Activated CD4-positive, alpha-beta T cell treated with anti-CD3 and anti-CD28 coated beads for 48 hours (primary cell): ENCODE results near the gene SCTR.
A peak's percentile ranks its signal among the peaks of the same experiment; 100 is the strongest.

Experiments
- DNase-seq: peaks from one replicate; pipeline ENCODE4 v3.0.0-alpha.2; 2020

SCTR gene

DNA sequence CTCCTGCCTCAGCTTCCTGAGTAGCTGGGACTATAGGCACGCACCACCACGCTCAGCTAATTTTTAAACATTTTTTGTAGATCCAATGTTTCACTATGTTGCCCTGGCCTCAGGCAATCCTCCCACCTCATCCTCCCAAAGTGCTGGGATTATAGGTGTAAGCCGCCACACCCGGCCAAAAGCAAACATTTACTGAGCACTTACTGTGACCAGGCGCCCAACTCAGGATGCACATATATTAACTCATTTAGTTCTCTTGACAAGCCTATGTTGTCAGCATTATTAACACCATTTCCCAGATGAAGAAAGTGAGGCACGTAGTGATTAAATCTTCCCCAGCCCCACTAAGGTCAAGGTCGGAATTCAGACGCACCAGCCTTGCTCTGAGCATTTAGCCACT is 51.5 kb downstream of the SCTR start:
- DNase-seq = no peak

DNA sequence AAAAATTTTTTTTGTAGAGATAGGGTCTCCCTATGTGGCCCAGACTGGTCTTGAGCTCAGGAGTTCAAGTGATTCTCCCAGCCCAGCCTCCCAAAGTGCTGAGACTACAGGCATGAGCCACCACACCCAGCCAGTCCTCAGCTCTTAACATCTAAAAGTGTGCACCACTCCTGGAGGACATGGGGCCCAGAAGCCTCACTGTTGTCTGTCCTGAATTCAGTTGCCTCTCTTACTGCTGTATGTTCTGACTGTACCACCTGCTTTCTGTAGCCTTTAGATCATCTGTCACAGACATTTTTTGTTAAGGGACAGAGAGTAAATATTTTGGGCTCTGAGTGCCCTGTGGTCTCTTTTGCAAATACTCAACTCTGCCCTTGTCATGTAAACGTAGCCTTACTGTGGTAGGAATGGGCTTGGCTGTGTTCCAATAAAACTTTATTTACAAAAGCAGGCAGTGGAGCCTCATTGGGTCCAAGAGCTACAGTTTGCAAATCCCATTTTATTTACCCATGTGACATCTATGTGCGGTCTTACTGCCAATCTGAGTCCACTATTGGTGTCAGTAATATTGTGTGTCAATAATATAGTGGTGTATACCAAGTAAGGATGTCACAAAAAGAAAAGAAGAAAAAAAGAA is 54.5 kb downstream of the SCTR start:
- no peak for DNase-seq

DNA sequence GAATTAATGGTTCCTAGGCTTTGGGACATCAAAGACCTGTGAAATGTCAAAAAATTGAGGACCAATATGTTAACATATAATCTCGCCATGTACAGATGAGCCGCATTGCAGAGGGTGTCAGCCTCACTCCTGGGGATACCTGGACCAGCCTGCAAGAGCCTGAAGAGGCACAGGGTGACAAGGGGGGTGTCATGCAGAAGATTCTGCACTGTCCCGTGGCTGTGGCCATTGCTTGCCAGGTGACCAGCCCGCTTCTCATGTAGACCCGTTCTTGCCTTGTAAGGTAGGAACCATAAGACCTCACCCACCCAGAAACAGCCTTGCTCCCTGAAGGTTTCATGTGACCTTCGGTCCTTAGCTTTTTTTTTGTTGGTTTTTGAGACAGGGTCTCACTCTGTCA is 55.2 kb downstream of the SCTR start:
- no peak for DNase-seq

DNA sequence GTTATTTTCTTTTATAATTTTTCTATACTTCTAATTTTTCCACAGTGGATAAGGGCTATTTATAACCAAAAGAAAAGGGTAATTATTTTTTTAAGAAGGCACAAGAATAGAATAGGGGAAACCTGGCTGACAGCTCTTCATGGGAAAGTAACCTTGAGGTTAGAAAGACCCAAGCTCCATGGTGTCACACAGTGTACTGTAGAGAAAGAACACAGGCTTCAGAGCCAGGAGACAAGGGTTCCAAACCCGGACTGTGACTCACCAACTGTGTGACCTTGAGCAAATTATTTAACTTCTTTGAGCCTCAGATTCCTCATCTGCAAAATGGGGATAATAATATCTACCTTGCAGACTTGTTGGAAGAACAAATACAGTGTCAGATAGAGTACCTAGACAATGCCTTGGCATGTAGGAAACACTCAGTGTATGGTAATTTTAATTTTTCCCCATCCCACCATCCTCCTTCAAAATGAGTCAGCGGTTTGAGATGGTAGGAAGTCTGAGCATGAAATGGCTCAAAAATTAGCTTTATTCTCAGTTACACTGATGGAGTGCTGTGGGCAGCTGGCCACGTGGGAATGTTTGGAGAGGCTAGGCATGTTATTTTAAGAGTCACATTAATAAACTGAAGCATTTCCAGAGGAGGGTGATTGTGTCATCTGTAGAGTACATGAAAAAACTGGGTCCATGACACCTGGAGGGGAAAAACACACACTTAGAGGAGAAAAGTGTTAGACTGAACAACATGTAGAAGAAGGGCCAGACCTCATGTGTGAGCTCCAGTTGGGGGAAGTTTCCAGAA is 55.9 kb downstream of the SCTR start:
- no peak for DNase-seq

DNA sequence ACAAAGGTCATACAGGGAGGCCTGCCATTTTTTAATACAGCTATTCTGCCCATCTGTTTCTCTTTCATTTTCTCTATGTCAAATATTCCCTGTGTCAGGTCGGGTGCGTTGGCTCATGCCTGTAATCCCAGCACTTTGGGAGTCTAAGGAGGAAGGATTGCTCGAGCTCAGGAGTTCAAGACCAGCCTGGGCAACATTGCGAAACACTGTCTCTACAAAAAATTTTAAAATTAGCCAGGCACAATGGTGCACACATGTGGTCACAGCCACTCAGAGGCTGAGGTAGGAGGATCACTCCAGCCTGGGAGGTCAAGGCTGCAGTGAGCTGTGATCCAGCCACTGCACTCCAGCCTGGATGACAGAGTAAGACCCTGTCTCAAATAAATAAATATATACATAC is 57.9 kb downstream of the SCTR start:
- no peak for DNase-seq

DNA sequence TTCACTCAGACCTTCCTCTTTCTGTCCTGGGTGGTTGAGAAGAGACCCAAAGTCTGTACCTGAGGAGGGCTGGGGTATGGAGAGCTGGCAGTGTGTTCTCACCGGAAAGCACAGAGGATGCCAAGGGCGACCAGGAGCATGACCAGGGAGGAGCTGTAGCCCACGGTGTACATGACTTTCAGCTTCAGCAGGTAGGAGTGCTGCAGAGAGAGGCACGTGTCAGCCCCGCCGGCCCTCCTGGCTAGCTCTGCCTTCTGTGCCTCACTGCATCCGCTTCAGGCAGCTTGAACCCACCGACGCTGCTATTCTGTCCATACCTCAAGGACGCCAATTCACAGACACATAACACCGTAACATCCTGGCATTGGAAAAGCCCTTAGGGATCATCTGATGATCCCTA is 58.6 kb downstream of the SCTR start:
- no peak for DNase-seq

DNA sequence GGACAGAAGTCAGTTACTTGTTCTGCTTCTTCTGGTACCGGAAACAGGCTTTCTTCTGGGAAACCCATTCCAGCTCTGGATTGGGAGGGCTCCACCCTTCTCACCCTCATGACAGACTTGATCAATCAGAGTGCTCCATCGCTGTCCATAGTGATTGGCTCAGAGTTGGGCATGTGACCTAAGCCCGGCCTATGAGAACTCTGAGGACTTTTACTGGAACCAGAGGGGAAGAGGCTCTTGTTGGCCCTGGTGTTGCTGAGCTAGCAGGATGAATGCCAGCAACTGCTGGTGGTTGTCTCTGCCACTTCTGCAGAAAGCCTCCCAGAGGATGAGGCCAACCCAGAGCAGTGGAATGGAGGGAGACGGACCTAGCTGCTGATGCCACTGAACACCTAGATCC is 59.3 kb downstream of the SCTR start:
- DNase-seq = no peak

DNA sequence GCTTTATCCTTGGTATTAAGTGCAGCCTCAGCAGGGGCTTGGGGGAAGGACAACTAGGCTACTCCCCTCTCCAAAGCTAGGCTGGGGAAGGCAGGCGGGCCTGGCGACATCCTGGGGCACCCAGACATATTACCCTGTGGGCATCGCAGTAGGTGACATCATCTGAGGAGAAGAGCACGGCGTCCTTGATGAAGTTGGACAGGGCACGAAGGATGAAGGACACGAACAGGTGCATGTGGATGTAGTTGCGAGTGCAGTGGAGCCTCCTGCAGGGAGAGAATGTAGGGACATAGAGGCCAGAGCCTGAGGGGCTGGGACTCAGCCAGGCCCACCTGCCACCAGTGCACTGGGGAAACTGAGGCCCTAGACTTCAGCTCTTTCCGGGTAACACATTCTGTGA is 60.3 kb downstream of the SCTR start:
- DNase-seq = no peak

DNA sequence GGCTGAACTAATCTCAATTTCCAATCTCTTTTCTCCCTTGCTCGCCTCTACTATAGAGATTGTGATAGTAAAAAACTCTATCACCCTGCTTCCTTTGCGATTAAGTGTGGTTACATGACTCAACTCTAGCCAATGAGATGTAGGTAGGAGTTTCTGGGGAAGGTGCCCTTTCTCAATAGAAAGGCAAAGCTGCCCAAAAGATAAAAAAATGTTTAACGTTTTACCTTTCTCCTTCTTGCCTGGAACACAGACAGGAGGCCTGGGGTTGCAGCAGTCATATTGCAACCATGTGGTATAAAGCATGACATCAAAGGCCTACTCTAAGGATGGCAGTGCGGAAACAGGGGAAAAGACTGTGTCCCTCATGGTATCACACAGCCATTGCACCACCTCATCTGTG is 61.1 kb downstream of the SCTR start:
- DNase-seq = peak; percentile 24

DNA sequence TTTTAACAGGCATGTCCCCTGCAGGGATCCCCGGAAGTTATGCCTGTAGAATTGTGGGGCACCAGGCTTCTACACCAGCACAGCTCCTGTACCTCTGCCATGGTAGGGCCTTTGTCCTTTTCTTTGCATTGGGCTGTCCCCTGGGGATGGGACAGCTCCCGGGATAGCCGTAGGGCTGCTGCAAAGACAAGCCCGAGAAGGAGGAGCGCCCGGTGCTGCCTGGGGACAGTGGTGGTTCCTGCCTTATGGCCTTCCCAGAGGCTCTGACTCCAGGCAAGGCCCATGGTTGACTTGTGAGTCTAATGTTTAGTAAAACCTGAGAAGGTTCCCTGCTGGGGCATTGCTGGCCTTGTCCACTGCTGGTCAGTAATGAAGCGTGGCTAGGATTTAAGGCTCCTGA is 61.7 kb downstream of the SCTR start:
- DNase-seq = no peak

DNA sequence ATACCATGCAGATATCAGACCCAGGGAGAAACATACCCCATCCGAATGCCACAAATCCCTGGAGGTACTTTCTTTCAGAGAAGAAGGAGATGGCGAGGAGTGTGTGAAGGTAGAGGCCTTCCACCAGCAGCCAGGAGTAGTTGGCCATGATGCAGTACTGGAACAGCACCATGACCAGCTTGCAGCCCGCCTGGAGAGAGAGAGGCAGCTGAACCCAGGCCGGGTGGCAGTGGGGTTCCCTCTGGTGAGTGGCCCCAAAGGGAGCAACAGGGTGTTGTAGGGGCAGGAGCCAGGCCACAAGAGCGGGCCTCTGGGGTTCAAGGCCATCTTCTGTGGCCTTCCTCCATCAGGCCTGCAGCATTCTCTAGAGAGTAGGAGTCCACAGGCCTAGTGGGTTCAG is 62.5 kb downstream of the SCTR start:
- no peak for DNase-seq

DNA sequence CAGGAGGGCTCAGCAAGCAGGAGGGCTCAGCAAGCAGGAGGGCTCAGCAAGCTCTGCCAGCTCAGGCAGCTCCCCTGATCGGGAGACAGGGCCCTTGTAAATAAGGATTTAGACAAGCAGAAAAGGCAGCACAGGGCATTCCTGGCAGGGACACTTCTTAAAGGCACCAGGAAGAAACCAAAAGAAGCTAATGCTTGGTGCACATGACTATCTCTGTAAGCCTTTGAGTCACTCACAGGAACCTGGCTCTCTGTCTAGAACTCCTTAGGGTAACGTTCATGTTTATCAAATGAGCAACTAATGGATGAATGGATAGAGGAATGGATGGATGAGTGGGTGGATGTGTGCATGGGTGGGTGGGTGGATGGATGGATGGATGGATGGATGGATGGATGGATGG is 64.2 kb downstream of the SCTR start:
- DNase-seq = no peak

DNA sequence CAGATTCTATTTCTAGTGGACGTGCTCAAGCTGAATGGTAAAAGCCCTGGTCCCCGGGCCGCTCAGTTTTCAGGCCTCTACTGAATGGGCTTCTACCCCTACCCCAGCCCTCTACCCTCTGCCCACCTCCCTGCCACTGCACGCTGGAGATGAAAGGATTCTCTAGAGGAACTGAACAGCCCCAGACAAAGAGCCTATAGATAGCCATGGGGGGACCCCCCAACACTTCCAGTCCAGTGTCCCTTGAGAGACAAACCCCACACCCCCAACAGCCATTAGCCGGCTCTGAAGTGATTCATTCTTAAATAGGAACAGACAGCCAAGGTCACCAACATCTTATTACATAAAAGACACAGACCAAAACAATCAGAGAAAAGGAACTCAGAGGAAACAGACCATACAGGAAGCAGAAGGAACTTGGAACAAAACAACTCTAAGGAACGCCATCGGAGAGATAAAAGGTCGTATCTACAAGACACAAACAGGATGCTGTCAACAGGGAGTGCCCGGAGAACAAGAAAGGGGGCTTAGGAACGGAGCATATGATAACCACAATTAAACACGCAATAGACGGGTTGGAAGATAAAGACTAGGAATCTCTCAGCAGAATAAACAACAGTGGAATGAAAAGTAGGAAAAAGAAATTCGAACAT is 69.1 kb downstream of the SCTR start:
- no peak for DNase-seq

DNA sequence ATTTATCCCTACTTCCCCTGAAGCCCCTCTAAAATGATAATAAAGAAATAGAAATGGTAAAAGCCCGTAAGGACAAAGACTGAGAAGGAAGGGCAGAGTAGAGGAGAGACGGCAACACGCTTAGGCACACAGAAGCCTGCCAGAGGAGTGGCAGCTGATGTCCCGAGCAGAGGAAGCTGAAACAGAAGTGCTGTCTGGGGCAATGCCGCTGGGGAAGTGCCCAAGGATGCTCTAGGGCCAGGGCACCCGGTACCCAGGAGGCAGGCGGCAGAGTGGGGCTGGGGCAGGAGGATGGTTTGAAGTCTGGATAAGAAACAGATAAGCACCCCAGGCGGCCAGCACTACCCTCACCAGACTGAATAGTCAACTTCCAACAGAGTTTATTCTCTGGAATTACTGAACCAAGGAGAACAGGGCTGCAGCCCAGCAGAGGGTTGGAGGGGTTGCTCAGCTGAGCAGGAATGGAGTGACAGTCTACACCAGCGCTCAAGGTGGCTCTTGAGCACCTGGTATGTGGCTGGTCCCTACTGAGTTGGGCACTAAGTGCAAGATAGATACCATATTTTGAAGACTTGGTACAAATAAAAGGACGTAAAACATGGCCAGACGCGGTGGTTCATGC is 70.2 kb downstream of the SCTR start:
- DNase-seq = no peak

DNA sequence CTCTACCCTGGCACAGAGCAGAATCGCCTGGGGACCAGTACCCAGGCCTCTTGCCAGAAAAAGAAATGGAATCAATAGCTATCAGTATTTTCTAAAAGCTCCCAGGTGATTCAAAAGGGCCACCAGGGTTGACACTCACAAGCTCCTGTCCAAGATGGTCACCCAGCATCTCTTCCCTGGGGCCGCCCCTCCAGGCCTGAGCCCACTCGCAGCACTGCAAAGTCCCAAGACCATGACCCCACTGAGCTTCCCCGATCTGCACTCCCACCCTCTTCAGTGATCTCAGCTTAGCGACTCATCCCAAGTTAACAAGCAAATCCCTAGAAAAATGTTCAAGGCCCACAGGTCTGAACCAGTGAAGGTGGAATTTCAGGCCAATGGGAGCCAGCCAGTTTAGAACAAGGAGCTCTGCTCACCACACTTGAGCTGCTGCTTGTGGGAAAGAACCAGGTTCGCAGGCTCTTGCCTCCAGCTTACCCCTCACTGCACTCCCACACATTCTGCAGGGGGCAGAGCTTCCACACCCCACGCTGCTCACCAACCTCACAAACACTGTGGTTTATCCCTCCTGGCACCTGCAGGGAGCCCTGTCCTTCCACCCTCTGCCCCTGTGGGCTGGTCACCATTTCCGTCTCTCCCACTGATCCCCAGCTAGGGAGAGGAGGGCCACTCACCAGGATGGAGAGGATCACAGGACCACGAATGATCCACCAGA is 72.8 kb downstream of the SCTR start:
- DNase-seq = no peak

DNA sequence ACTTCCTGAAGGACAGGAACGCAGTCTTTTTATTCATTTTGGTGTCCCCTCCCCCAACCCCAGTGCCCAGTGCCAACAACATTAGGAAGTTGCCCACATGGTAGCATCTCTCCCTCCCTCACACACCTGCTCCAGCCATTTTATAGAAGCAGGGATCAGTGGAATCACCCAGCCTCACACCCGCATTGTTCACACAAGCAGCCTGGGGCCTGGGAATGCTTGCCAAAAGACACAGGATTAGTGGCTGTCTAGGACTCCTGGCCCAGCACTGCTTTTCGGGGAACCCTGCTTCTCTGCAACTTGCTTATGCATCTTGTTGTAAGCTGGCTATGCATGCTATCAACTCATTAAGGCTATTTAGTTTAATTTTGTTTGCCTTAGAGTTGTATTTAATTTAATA is 74.8 kb downstream of the SCTR start:
- DNase-seq = no peak

DNA sequence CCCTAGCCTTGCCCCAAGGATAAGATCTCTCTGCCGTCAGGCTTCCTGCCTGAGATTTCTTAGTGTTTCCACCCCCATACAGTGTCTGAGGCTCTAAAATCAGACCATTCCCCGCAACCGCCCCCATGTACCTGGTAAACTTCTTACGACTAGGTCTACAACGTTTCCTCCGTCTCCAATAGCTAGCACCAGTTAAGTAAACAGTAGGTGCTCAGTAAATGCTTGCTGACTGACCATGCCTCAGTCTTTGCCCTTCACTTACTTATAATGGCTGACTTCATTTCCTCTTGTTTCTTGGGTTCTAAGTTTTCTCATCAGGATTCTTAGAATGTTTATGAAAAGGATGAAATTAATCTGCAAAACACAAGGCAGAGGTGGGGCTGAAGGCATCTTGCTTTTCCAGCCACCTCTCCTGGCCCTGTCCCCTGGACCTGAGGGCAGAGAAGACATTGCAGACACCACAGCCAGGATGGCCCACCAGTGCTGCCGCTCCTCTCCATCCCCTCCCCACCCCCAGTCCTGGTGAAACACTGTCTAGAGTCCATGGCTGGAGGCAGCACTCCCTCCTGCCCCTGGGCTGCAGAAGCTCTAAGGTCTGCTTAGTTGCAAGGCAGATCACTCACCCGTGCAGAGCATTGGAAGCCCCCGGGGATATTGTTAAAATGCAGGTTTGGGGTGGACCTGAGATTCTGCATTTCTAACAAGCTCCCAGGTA is 75.7 kb downstream of the SCTR start:
- DNase-seq = no peak

DNA sequence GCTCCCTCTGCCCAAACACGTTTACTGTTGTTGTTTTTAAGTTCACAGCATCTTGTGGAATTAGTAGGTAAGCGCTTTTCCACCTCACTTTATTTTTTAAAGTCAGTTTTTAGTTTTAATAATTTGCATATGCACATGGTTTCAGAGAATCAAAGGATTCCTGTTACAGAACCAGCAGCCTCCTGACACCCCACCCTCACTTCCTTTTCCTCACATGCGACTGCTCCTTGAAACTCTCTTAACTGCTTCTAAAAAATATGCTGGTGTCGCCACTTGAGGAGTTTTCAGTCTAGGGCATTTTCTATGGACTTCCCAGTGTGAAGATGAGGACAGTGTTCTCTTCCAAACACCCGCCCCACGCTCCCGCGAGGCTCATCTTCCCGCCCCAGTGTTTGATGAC is 78.2 kb downstream of the SCTR start:
- no peak for DNase-seq

DNA sequence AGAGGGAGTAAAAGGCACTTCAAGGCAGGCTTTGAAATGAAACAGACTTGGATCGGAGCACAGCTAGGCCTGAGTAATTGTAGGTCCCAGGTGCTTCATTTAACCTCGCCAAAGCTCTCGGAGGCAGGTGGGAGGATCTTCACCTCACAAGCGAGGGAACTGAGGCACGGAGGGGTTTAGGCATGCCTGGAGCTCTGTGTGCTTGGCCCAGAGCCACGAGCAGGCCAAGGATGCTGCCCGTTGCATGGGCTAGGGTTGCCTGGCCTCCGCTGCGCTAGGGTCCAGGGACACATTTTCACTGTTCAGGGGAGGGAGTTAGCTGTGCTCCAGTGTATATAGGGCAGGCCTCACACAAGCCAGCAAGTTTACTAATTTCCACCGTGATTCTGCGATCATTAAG is 81.4 kb downstream of the SCTR start:
- DNase-seq = no peak

DNA sequence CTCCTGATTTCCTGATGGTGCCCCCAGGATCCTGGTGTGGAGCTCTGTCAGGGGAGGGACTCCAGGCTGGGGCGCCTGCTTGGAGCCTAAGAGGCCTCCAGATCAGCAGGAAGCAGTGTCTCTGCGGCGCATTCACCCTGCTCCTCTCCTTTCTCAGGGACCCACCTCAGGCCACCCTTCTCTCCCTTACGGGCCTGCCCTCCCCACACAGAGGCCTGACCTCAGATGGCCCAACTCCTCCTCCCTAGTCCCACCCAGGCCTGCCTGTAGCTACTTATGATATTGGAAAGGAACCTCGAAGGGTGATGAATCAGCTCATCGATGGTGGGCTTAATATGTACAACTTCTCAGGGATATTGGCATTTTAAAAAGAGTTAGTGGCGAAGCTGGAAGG is 82.1 kb downstream of the SCTR start:
- DNase-seq = no peak

DNA sequence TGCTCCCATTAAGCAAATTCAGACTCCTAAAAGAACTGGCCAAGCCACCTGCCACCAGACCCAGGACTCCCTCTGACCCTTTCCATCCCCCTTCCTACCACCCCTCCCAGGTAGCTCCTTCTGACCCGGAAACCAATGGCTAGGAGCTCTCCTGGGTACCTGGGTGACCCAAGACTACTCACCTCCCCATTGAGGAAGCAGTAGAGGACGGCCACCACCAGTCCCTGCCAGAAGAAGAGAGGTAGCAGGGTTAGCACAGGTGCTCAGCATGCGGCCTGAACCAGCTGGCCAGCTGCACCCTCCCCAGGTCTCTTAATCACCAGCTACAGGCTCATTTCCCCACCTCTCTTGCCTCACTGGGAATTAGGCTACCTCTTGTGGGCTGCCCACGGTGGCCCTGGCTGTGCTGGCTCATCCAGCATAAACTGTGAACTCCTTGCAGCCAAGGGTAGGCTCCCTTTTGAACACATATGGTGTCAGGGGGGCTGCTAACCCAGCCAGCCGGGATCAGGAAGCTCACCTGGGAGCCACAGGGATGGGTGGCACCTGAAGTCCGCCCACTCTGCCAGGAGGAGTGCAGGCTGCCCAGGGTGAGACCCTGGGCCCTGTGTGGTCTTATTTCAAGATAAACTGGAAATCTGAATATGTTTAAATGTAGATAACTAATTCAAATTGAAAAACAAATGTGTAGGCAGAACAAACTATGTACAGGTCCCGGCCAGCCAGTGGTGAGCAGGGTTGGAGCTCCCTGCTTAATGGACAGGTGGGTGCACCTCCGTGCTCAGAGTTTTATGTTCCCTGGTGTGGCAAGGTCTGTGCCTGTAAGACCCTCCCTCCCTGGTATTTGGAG is 82.7 kb downstream of the SCTR start:
- DNase-seq = no peak

DNA sequence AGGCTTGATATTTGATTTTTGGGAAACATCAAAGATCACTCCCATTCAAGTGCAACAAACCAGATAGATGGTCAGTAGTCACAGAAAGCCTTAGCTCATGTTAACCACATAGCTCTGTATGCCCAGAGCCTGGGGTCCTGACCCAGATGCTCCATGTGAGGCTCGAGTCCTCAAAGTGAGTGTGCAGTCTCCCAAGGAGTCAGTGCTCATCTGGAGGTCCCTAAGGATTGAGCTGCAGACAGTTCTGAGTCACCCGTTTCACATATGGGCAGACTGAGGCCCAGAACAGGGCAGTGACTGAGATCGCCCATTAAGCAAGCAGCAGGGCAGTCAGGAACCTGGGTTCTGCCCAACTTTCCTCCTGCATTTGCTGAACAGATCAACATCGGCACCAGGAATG is 83.4 kb downstream of the SCTR start:
- DNase-seq = no peak
